Calu3 (cell line): ENCODE data around the gene VWCE. TPM values are rescaled to one million over a fixed set of nuclear protein-coding genes. Genes with fewer than 3 reads are reported as not detected.

Source experiments
- BruUV-seq: library from RNA; stranded (reverse); fragments of 400-500 nt; replicated peaks from 2 replicates; lab custom pipeline; 2021; lab: Mats Ljungman, UMichigan
- CTCF ChIA-PET: fragments of 300-600 bp; sonication (Branson Sonifier 250); formaldehyde crosslinking; loops from one replicate; lab custom pipeline; 2022; ENCODE audit warnings: antibody characterized with exemption; lab: Charles Lee
- DNase-seq: peaks from one replicate; pipeline ENCODE4 v3.0.0; 2022
- H3K27ac Mint-ChIP-seq: one replicate; pipeline ENCODE4 v1.8.0; 2022; ENCODE audit warnings: mixed read lengths; ENCODE audit not compliant: unreplicated experiment
- H3K27me3 Mint-ChIP-seq: one replicate; pipeline ENCODE4 v1.8.0; 2022; ENCODE audit warnings: mixed read lengths; ENCODE audit not compliant: unreplicated experiment
- H3K36me3 Mint-ChIP-seq: one replicate; pipeline ENCODE4 v1.8.0; 2022; ENCODE audit warnings: mild to moderate bottlenecking, moderate library complexity, mixed read lengths; ENCODE audit not compliant: insufficient read depth, unreplicated experiment
- H3K4me1 Mint-ChIP-seq: one replicate; pipeline ENCODE4 v1.8.0; 2022; ENCODE audit warnings: mild to moderate bottlenecking, low read depth, mixed read lengths; ENCODE audit not compliant: unreplicated experiment
- H3K4me3 Mint-ChIP-seq: one replicate; pipeline ENCODE4 v1.8.0; 2022; ENCODE audit warnings: mild to moderate bottlenecking, low read depth, moderate library complexity, mixed read lengths; ENCODE audit not compliant: unreplicated experiment
- H3K9me3 Mint-ChIP-seq: one replicate; pipeline ENCODE4 v1.8.0; 2022; ENCODE audit warnings: low read depth, mixed read lengths; ENCODE audit not compliant: unreplicated experiment
- CTCF ChIP-seq: fragments of 200-600 bp; IDR thresholded peaks from one replicate; pipeline ENCODE4 v1.8.0; 2022; ENCODE audit warnings: antibody characterized with exemption; ENCODE audit not compliant: unreplicated experiment
- intact Hi-C: fragments of 100-400 bp; cut with micrococcal nuclease; formaldehyde crosslinking; loops from one replicate; pipeline ENCODE4 v1.10.0; 2022; ENCODE audit not compliant: unreplicated experiment
- total RNA-seq: library from RNA; stranded (reverse); gene quantifications from 2 replicates; pipeline ENCODE4 v1.2.3, GENCODE V29; 2022

VWCE gene
- total RNA-seq, 1 experiment from 2014 or later: 0.66 TPM

GRCh38 chr11:61281581-61282250, 13.4 kb downstream of the VWCE start:
- Mint-ChIP-seq H3K36me3 (no peaks in the 10 kb centered on the region), H3K9me3 (no peaks in the 10 kb centered on the region), H3K27me3 (peaks cover 59% of the 10 kb centered on the region), H3K4me3 (no peak overlapping the region), H3K4me1 (no peaks in the 10 kb centered on the region), H3K27ac (no peak overlapping the region)
- intact Hi-C loops: no loop called here
- no peak for TF ChIP-seq CTCF
- BruUV-seq: no TSS peak
- CTCF ChIA-PET: no interaction called here
- peak; percentile 18 for DNase-seq

DNA sequence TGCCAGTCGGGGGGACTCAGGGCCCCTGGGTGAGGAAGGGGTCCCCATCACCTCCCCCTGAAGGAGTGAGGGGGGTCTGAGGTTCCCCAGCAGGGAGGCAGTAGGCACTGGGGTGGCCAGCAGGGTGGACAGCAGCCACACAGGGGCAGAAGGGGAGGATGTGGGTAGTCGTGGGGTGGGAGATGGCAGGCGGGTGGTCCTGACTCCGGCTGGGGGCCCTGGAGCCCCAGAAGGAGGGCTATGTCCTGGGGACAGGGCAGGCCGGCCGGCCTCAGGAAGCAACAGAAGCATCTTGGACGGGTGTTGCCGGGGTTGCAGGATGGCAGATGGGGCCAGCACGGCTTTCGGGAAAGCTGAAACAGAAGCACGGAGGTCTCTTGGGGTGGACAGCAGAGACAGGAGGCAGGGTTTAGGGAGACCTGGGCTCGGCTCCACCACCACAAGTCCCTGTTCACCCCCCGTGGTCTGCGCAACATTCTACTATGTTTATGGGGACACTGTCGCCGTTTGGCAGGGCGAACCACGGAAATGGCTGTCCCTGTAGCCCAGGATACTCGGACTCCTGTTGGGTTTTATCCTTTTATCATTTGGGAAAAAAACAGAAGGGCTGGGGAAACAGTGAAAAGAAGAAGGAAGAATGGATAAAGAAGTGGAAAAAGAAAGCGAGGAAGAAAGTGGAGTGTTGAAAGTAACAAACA, 14.1 kb downstream of the VWCE start:
- TF ChIP-seq CTCF: no peak
- BruUV-seq: no TSS peak
- Mint-ChIP-seq H3K4me1 (no peaks in the 10 kb centered on the region), H3K27ac (no peak overlapping the region), H3K4me3 (no peak overlapping the region), H3K27me3 (peaks cover 66% of the 10 kb centered on the region), H3K36me3 (no peaks in the 10 kb centered on the region), H3K9me3 (no peaks in the 10 kb centered on the region)
- intact Hi-C loops: no loop called here
- no peak for DNase-seq
- CTCF ChIA-PET: no interaction called here

DNA sequence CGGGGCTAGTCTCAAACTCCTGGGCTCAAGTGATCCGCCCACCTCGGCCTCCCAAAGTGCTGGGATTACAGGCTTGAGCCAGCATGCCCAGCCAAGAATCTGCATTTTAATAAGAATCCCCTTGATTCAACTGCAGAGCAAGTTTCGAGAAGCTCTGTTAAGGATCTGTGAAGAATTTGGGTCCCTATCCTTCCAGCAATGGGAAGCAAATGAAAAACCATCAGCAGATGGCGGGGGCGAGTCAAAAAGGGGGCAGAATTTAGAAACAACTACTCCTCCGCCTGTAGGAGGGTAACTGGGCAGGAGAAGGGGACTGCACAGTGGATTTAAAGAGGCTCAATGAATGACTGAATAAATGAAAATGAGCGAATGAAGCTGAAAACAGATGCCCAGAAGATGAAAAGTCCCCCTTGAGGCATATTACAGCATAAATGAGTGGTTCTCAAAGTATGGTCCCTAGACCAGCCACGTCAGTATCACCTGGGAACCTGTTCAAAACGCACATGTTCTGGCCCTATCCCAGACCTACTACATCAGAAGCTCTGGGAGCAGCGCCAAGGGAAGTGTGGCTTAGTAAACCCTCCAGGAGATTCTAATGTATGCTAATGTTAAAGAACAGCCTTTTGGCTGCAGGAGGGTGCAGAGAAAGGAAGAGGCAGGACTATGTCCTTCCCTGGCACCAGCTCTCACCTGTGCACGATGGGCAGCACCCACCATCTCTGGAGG, 15.0 kb downstream of the VWCE start:
- intact Hi-C loops: no loop called here
- CTCF ChIA-PET: interaction anchor here (0.7 kb wide), 1 partner anchor 420 kb away, joined by 3 read pairs; no protein-coding TSS in a partner anchor
- Mint-ChIP-seq H3K4me3 (no peak overlapping the region), H3K4me1 (no peaks in the 10 kb centered on the region), H3K27ac (no peak overlapping the region), H3K36me3 (no peaks in the 10 kb centered on the region), H3K9me3 (no peaks in the 10 kb centered on the region), H3K27me3 (peaks cover 66% of the 10 kb centered on the region)
- no peak for DNase-seq
- TF ChIP-seq CTCF: no peak
- BruUV-seq: no TSS peak

DNA sequence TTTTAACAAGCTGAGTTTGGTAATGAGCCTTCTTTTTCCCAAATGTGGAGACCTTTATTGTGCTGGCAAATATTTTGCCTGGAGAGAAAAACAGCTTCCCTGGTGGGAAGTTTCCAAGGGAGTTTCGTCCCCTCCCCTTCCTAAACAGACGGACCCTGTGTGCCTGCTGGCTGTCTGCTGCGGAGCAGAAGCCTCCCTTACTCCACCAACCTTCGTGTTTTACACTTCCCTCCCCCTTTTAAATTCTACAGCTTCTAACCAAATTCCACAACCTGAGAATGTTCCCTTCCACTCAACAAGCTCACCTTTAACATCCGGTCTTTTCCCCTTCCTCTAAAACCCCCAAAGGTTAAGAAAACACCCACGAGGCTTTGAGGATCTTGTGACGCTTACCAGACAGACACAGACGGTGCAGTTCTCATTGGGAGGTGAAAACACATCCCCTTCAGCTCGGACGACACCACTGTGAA, 17.1 kb downstream of the VWCE start:
- intact Hi-C loops: no loop called here
- TF ChIP-seq CTCF: no peak
- BruUV-seq: no TSS peak
- CTCF ChIA-PET: interaction anchor here (0.6 kb wide), 2 partner anchors 14 to 87 kb away, joined by 5 to 7 read pairs; no protein-coding TSS in a partner anchor
- no peak for DNase-seq
- H3K9me3 Mint-ChIP-seq: no peaks in the 10 kb centered on the region
- no peaks in the 10 kb centered on the region for H3K36me3 Mint-ChIP-seq
- H3K4me1 Mint-ChIP-seq: no peaks in the 10 kb centered on the region
- peaks cover 63% of the 10 kb centered on the region for H3K27me3 Mint-ChIP-seq
- H3K4me3 Mint-ChIP-seq: no peak overlapping the region
- H3K27ac Mint-ChIP-seq: no peak overlapping the region
